Dermis blood vessel endothelial cell (primary cell): ENCODE measurements around the gene COMMD4. TPM values are rescaled to one million over a fixed set of nuclear protein-coding genes. Genes with fewer than 3 reads are reported as not detected.
"Not testable (repeated sequence)": the region's sequence is repeated elsewhere in the genome, so short reads cannot be mapped to it uniquely, and the experiment has no call there.

ENCODE experiments used
- DNase-seq: peaks from one replicate; pipeline ENCODE4 v3.0.0; 2010
- total RNA-seq: library from RNA; depleted of rRNA; stranded (reverse); fragments of >200 nt; gene quantifications from 2 replicates; pipeline ENCODE4 v1.2.3, GENCODE V29; 2014

Gene COMMD4
- total RNA-seq, 1 donor from 2014 or later = 84.6 TPM

DNA sequence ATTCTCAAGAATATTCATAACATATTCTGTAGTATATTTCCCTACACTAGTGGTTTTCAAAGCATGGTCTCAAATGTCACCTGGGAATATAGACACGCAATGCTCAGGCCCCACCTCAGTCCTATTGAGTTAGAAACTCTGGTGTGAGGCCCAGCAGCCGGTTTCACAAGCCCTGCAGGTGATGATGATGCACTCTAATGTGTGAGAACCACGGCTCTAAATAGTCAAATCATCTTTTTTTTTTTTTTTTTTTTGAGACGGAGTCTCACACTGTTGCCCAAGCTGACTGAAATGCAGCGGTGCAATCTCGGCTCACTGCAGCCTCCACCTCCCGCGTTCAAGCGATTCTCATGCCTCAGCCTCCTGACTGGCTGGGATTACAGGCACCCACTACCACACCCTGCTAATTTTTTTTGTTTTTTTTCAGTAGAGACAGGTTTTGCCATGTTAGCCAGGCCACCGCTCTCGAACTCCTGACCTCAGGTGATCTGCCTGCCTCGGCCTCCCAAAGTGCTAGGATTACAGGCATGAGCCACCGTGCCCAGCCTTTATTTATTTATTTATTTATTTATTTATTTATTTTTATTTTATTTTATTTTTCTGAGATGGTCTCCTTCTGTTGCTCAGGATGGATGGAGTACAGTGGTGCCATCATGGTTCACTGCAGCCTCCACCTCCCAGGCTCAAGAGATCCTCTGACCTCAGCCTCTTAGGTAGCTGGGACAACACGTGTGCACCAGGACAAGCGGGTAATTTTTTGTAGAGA lies 2.0 kb upstream of the COMMD4 start:
- DNase-seq = not testable (repeated sequence)

DNA sequence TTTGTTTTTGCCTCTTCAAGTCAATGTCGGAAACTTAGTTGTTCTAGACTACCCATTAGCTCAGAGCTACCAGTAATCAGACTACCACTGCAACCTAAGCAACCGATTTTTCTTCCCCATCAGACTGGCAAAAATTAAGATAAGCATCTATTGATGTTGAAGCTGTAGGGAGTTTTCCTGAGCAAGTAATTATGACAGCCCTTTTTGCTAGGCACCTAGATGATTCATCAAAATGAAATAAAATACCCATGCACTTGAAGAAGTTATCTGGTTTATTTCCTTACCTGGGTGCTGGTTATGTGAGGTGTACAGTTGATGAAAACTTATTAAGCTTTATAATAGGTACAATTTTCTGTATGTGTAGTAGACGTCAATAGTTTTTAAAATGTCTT lies 554 bp upstream of the COMMD4 start:
- DNase-seq = no peak

DNA sequence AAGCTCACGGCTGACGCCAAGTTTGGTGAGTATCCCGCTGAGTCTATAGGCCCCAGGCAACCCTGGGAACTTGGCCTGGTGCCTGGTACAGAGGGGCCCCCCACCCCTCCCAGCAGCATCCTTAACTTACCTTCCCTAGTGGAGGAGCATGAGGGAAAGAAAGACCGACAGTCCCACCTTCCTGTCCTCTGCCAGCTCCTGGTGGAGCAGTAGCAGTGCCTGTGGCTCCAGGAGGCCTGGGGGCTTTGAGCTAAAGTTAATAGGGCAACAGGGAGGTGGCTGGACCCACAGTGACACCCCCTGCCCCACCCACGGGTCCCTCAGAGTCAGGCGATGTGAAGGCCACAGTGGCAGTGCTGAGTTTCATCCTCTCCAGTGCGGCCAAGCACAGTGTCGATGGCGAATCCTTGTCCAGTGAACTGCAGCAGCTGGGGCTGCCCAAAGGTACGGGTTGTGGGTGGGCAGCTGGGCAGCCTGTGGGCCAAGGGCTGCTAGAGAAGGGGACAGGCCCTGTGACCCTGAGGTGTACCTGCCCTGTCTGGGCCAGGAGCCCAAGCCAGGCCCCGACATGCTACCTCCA lies 2.9 kb downstream of the COMMD4 start:
- DNase-seq = no peak

DNA sequence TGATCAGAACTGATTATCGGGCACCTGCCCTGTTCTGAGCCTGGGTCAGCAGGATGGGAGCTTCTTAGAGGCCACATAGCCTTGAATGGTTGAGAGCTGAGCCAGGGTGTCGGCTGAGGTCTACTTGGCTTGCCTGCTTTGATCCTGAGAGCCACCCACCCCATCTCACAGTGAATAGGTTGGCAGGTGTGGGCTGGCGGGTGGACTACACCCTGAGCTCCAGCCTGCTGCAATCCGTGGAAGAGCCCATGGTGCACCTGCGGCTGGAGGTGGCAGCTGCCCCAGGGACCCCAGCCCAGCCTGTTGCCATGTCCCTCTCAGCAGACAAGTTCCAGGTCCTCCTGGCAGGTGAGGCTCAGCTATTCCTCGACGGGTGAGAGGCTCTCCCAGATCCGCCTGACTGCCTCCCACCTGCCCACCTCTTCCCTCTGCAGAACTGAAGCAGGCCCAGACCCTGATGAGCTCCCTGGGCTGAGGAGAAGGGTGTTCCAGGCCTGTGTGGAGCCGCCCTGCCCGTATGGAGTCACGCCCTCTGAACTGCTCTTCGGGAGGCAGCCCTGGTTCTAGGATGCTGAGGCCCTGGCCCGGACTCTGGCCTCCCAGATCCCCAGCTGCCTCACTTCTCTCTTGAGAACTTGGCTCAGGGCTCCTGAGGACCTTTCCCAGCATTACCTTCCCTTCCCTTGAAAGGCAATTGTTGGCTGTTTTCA lies 3.8 kb downstream of the COMMD4 start:
- DNase-seq = no peak

DNA sequence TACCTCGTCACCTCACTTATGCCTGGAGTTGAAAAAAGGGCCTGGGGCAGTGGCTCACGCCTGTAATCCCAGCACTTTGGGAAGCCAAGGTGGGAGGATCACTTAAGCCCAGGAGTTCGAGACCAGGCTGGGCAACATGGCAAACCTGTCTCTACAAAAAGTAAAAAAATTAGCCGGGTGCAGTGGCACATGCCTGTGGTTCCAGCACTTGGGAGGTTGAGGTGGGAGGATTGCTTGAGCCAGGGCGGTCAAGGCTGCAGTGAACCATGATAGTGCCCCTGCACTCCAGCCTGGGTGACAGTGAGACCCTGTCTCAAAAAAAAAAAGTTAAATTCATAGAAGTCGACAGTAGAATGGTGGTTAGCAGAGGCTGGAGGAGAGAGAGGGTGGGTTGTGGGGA lies 6.4 kb downstream of the COMMD4 start:
- DNase-seq = no peak

DNA sequence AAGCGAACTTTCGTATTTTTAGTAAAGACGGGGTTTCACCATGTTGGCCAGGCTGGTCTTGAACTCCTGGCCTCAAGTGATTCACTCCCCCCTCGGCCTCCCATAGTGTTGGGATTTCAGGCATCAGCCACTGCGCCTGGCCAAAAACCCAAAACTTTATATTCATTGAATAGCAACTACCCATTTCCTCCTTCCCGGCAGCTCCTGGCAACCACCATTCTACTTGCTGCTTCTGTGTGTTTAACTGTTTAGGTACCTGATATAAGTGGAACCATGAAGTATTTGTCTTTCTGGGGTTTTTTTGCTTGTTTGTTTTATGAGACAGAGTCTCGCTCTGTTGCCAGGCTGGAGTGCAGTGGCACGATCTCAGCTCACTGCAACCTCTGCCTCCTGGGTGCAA lies 8.1 kb downstream of the COMMD4 start:
- DNase-seq = peak; percentile 24

DNA sequence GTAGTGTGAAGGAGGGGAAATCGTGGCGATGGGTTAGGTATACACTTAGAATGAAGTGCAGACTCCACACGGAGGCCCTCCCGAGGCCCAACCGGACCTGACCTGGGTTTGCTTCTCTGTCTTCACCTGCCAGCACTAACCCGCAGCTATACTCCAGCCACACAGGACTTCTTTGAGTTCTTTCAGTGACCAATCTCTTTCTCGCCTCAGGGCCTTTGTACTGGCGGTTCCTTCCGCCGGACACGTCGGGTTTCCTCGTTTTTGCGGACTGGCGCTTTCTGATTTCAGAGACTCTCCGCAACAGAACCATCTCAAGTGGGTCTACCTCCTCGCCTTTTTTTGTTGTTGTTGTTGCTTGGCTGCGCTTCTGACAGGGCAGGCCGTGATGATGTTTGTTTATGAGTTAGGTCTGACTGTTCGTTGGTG lies 10.9 kb downstream of the COMMD4 start, which contains the start of gene NEIL1:
TSS of gene NEIL1 (plus strand) at position 244 of the 426 bp plus-strand sequence. CDS start 1,867 bp downstream, outside the sequence.
- peak; percentile 55 for DNase-seq

DNA sequence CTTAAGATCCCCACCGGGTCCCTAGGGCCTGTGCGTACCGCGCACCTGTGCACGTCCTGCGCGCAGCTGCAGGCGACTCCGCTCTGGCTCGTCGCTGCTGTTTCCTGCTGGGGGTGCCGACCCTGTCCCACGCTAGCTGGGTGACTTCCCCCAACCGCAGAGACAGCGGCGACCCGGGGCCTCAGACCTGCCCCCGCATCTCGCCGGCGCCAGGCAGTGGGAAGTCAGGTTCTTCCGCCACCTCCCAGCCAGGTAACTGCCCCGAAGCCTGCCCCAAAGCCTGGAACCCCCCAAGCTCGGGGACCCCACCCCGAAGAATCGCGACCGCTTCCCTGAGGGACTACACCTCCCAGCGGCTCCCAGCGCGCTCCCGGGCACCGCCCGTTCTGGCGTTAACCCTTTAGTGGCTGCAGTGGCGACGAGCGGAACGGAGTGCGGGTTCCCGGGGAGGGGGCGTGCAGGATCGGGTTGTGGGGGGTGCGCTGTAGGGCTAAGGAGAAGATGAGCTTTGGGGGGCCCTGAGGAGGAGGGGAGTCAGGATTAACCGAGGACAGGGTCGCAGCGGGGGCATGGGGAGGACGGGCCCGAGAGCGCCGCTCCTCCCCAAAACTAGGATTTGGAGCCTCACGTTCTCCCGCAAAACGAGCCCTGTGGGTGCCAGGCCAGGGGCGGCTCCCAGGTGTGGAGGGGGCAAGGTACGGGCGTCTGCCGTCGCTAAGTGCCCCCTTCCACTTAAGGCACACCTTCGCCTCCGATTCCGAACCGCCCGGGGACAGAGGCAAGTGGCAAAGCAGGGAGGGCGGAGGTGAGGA lies 11.6 kb downstream of the COMMD4 start:
- DNase-seq = peak; percentile 39

DNA sequence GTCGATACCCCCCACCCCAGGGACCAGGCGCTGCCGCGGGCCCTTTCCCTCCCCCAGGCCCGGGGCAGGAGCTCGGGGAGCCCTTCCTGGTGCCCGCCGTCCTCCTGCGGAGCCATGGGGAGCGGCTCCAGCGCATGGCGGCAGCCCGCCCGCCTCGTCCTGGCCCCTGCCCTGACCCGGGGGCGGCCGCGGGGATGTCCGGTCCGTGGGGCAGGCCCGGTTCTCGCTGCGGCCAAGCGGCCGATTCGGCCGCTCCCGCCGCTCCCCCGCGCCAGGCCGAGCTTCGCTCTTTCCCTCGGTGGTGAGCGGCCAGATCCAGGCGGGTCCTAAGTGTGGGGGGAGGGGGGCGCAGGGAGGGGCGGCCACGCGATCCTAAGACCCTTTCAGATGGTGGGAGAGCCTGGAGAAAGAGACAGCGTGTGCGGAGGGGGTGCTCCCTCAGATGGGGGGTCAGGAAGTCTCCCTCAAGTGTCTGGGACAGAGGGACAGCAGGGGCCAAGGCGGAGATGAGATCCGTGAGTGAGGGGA lies 12.2 kb downstream of the COMMD4 start:
- DNase-seq = no peak

DNA sequence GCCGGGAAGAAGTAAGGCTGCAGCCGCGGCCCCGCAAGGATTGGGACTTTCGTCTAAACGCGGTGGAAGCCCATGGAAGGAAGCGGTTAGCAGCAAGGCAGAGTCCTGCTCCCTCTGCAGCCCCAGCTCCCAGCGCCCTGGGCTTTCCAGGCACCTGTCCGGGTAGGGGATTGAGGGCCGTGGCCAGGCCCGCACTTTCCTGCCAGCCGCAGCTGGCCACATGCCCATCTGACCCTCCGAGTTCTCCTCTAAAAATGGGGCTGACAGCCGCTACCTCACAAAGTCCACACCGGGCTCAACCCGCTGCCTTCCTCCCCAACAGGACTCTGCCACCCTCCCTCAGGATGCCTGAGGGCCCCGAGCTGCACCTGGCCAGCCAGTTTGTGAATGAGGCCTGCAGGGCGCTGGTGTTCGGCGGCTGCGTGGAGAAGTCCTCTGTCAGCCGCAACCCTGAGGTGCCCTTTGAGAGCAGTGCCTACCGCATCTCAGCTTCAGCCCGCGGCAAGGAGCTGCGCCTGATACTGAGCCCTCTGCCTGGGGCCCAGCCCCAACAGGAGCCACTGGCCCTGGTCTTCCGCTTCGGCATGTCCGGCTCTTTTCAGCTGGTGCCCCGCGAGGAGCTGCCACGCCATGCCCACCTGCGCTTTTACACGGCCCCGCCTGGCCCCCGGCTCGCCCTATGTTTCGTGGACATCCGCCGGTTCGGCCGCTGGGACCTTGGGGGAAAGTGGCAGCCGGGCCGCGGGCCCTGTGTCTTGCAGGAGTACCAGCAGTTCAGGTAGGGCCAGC lies 12.9 kb downstream of the COMMD4 start:
- DNase-seq = peak; percentile 22

DNA sequence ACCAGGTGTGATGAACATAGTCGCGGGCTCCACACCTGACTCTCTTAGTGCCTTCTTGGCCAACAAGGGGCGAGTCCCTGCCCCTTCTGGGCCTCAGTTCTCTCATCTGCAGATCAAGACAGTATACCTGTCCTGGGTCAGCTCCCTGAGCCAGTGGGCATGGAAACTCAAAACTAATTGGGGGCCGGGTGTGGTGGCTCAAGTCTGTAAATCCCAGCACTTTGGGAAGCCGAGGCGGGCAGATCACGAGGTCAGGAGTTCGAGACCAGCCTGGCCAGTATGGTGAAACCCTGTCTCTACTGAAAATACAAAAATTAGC lies 13.4 kb downstream of the COMMD4 start:
- not testable (repeated sequence) for DNase-seq

DNA sequence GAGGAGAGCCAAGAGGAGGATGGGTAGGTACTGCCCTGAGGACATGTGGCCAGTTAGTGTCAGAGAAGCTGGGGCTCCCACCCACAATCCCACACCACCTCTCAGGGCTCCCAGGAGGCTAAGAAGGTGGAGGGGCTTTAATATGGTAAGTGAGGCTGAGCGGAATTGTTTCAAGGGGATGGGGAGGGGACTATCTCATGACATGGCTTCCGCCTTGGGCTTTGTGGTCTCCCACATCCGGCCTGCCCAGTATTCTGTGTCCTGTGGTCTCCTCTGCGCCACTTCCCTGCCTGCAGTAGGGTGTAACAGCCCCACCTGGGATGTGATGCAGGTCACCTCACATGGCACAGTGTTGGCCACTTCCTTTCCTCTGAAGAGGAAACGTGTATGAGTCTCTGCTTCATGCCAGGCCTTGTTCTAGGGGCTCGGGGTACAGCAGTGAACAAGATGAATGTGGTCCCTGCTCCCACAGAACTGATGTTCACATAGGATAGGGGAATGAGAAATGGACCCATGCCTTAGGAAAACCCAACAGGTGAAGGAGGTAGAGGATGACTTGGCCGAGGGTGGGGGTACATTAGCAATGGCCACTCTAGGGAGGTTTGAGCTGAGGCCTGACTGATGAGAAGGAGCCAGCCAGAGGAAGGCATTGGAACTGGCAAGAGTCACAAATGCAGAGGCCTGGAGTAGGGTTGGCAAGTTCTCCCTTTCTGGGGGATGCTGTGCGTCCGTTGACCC lies 14.2 kb downstream of the COMMD4 start:
- DNase-seq = no peak

DNA sequence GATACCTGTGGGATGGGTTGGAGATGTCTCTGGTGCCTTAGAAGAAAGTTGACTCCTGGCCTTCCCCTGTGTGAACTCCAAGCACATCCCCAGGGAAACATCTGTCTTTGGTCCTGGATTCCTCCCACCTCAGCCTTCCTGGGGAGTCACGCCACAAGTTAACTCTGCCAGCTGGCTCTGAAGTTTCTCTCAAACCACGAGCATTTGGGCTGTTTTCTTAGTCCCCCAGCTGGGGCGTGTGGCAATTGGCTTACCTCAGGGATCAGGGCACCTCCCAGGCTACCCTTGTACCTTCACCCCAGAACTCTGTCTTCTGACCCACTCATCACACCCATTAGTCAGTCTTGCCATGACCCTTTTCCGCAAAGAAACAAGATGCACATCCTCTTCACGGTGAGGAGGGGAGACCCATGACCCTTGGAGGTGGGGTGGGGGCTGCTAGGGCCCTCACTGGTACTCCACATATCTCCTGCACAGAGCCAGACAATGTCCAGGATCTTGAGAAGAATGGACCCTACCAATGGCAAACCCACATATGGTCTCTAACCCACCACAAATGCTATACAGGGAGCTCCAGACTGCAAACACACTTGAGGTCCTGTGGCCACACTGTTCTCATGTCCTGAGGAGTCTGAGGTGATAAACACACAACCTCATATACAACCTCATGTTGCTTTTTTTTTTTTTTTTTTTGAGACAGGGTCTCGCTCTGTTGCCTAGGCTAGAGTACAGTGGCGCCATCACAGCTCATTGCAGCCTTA lies 14.9 kb downstream of the COMMD4 start:
- no peak for DNase-seq

DNA sequence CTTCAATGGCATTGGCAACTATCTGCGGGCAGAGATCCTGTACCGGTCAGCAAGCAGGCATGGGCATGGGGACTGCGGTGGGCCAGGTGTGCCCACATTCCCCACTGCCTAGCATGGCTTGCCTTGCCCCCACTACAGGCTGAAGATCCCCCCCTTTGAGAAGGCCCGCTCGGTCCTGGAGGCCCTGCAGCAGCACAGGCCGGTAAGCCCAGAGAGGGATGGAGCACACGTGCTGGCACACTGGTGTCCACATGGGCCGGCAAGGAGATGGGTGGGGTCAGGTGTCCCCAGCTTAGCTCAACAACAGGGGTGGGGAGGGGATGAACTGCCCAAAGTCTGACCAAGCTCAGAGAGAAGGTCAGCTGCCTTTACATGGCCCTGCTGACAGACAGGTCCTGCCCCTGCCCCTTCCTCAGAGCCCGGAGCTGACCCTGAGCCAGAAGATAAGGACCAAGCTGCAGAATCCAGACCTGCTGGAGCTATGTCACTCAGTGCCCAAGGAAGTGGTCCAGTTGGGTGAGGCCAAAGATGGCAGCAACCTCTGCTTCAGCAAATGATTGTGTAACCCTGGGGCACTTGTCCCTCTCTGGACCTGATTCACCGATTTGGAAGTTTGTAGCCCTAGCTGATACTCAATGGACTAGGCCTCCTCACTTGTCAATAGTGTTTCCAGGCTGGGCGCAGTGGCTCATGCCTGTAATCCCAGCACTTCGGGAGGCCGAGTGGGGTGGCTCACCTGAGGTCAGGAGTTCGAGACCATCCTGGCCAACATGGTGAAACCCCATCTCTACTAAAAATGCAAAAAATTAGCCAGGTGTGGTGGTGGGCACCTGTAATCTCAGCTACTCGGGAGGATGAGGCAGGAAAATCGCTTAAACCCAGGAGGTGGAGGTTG lies 16.6 kb downstream of the COMMD4 start:
- no peak for DNase-seq

DNA sequence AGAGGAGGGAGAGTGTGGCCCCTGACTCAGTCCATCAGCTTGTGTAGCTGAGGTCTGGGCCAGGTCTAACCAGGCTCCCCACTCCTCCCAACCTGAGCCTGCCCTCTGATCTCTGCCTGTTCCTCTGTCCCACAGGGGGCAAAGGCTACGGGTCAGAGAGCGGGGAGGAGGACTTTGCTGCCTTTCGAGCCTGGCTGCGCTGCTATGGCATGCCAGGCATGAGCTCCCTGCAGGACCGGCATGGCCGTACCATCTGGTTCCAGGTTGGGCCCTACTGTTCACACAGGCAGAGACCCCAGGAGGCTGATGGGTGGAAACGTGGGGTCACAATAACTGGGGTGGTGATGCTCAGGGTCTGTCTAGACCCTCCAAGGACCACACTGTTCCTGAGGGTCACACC lies 17.7 kb downstream of the COMMD4 start:
- no peak for DNase-seq

DNA sequence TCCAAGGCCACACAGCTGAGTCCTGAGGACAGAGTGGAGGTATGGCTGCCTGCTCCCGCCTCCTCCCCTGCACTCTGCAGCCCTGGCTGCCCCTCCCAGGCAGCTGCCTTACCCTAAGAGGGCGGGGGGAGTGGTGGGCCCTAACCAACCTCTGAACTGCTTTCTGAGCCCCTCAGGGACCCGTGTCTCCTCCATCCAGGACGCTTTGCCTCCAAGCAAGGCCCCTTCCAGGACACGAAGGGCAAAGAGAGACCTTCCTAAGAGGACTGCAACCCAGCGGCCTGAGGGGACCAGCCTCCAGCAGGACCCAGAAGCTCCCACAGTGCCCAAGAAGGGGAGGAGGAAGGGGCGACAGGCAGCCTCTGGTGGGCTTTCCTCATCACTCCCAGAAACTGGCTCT lies 18.6 kb downstream of the COMMD4 start:
- no peak for DNase-seq

DNA sequence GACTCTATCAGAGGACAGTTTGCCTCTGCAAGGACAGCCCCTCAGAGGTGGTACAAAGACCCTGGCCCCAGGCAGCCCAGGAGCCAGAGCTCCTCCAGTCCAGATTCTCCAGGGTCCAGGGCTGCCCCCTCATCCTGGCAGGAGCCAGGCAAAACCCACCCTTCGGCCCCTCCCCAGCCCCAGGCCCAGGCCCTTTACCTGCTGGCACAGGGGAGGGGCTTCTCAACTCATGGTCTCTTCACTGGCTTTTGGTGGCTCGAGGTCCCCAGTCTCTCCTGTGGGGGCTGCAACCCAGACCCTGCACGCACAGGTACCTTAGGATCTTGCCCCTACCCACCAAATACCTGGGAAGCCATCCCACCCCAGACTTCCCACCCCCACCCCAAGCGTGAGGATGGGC lies 19.5 kb downstream of the COMMD4 start:
- DNase-seq = no peak

DNA sequence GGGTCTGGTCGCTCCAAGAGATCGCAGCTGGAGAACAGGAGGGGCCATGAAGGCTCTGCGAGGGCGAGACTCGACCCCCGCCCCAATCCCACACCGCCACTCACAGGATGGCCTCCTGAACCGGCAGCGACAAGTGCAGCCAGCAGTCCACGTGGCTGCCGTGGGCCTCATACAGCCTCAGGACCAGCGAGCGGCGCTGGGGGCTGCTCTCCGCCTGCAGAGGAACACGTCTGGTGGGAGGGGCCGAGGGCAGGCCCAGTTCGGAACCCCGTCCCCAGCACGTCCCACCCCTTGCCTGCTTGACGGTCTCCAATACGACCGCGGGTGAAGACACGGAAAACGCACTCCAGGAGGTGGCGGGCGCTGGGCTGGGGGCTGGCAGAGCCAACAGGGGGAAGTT lies 20.1 kb downstream of the COMMD4 start:
- no peak for DNase-seq

DNA sequence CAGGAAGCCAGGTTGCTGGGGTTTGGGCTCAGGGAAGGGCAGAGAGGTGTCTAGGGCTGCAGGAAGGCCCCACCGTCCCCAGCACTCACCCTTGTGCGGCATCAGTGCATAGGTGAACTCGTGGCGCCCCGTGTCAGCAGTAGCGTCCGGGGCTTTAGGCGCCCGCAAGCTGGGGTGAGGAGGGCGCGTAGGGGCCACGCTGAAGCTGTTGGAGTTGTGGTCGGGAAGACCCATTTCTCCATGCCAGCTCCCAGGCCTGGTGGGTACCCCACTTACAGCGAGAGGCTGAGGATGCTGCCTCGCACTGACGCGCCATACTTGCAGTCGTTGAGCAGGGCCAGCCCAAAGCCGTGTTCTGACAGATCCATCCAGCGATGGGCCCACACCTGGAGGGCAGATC lies 20.7 kb downstream of the COMMD4 start:
- no peak for DNase-seq
